Sigmoid colon (tissue), 4 donors: ENCODE results near the gene TSPAN18.
A peak's percentile ranks its signal among the peaks of the same experiment; 100 is the strongest.

Experiments
- EP300 ChIP-seq, 4 donors: sonication (generic); formaldehyde crosslinking; IDR thresholded peaks; one replicate each; pipeline ENCODE4 v1.6.1; 2017; ENCODE audit warnings: antibody characterized with exemption in 4 of 4
- POLR2AphosphoS5 ChIP-seq, 4 donors: sonication (generic); formaldehyde crosslinking; IDR thresholded peaks; one replicate each; pipeline ENCODE4 v1.6.1; 2017; ENCODE audit warnings: antibody characterized with exemption in 4 of 4

- TF ChIP-seq EP300 (IDR thresholded peaks at IDR 0.05) (peak; percentile 19 to 88 (median 51)), POLR2AphosphoS5 (IDR thresholded peaks at IDR 0.05) (peak; percentile 51 to 84 (median 82))
These were observed 40.2 kb downstream of the TSPAN18 start for GRCh38 chr11:44766972-44767278.
